RKO (cell line): ENCODE results near the gene RHBG.

Experiments
- DNase-seq: peaks from one replicate; pipeline ENCODE4 v3.0.0-alpha.2; 2016; ENCODE audit warnings: low spot score

Gene RHBG

DNA sequence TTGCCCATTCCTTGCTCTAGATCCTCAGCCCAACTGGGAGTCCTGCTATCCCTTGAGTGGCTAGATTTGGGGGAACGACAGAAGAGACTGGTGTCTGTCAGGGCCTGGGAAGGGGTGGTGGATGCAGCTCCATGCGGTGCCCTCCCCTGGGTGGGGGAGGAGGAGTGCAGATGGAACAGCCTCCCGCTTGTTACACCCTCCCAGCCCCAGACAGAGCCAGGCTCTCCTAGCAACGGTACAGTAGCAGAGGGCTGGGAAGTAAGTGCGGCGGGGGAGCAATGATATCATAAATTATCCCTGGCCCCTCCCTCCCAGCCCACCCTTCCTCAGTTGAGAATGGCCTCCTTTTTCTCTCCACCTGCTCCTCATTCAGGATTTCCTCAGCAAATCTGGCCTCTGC lies 37.2 kb downstream of the RHBG start:
- DNase-seq, result no peak

DNA sequence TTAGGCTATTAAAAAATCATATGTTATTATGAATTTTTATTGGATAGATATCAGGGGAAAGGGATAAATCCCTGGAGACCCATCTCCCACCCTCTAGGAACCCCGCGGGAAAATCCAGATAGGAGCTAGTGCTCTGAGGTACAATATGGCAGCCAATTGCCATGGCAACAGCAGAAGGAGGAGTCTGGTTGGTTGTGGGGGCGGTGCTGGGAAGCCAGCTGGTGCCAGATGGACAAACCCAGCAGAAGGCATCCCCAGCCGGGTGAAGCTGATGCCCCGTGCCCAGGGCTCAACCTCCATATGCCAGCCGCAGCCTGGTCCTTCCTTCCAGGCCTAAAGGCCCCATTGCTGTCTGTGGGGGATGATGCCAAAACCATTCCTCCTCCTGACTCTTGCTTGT lies 38.3 kb downstream of the RHBG start:
- DNase-seq, result no peak

DNA sequence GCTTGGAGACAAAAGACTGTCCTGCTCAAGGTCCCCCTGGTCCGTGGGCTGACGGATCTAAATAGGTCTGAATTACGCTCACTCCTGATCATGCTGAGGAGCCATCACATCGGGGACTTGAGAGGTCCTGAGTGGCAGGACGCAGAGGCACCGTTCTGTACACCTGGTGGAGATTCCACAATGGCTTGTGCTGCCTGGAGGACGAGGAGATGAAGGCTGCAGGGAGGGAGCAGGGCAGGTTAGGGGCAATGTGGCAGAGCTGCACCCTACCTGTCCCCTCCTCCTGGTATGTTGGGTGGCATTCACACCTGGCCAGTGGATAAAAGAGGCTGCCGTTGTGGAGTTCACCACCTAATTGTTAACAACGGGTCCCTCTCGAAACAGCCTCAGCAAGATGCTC lies 38.7 kb downstream of the RHBG start:
- DNase-seq, result no peak

DNA sequence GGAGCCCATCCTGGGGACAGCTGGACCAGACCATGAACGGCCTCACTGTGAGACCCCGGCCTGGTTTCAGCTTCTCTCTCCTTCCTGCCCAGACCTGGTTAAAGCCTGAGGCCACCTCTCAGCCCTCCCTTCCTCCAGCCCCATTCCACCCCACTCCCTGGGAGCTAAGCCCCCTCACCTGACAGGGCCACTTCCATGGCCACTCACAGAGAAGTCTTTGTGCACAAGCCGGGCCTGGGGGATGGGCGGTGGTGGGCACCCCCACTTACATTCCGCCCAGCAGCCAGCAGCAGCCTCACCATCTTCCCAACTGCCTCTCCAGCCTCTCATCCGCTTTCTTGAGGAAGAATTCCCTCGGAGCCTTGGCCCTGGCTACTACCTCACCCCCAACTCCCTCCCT lies 40.4 kb downstream of the RHBG start:
- no peak for DNase-seq

DNA sequence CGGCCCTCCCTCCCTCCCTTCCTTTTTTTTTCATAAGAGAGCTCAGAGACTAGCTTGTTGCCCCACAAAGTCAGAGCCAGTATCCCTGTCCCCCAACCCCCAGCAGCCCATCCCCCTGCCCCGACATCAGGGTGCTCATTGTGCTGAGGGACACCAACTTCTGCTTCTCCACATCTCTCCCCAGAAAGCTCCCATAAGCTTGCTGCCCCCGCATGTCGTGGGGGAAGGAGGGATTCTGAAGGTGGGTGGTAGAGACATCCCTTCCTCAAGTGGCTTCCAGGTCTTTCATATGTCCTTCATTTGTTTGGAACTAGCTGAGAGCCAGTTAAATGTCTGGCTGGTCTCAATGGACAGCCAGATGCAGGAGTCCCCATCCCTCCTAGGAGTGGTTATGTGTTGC lies 41.2 kb downstream of the RHBG start:
- DNase-seq, result no peak

DNA sequence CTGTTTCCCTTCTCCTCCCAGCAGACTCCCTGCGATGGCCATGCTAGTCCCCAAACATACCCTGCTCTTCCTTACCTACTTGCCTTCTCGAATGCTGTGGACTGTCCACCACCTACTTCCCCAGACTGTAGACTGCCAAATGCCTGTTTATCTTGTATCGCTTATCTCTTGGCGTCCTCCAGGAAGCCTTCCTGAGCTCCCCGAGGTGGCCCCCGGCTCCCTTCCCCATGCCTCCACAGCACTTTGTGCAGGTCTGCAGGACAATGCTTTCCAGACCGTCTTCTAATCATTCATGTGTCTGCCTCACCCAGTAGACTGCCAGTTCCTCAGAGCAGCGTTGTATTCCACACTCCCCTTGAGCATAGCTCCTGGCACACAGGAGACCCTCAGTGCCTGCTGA lies 41.7 kb downstream of the RHBG start:
- DNase-seq, result no peak

DNA sequence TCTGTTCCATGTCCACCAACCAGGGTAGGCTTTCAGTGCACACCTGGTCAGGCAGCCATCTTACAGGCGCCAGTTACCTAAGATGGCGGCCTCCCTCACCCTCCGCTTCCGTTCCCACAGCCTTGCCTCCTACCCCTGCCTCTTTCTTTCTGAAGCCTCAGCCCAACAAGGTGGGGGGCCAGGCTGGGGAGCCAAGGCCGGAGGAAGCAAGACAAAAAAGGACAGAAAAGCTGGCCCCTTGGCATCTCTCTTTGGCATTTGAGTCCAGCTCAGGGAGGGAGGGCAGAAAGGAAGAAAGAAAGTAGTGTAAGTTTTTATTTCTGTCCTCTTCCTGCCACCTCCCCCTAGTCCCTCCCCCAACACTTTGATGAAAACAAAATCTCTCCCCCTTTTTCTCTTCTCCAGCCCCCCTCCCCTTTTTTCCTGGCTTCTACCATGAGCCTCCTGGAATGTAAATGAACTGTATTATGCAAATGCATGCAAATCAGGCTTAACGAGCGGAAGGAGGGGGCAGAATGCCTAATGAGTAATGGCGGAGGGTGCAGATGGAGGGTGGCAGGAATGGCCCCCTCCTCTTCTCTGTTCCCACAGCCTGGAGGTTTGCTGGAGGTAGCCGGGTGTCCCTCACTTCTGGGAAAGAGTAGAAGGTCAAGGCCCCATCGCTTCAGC lies 43.8 kb downstream of the RHBG start:
- no peak for DNase-seq

DNA sequence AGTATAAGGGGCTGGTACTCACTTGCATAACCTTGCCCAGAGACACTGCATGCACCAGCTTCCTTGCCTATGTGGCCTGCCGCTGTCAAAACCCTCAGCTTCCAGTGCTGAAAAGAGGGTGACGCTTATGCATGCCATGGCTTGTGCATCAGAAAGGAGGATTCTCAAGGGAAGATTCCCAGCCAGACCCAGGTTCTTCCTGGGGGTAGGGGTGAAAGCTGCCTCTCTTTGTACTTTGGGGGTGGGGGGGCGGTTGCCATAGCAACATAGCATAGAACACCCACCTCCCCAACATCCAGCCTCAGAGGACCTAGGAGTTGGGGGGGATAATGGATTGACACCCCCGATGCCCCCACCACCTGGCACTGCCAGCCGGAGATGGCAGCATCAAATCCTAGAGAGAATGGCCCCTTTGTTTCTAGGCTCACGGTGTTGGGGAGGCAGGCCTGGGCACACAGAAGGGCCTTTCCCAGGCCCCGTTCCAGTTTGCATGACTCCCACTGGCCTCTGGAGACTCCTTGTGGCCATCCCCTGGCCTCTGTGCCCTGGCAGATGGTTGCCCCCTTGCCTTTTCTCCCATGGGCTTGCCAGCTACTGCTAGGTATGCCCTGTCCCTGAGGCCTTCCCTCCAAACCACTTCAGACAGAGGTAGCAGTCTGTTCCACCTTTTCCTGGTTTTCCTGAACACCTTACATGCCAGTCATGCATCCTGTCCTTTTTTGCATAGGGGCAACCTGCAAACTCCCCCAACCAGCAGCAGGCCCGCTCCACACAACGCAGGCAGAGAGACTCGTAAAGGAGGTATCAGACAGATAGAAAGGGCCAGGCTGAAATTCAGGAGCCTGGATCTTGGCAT lies 44.6 kb downstream of the RHBG start:
- no peak for DNase-seq

DNA sequence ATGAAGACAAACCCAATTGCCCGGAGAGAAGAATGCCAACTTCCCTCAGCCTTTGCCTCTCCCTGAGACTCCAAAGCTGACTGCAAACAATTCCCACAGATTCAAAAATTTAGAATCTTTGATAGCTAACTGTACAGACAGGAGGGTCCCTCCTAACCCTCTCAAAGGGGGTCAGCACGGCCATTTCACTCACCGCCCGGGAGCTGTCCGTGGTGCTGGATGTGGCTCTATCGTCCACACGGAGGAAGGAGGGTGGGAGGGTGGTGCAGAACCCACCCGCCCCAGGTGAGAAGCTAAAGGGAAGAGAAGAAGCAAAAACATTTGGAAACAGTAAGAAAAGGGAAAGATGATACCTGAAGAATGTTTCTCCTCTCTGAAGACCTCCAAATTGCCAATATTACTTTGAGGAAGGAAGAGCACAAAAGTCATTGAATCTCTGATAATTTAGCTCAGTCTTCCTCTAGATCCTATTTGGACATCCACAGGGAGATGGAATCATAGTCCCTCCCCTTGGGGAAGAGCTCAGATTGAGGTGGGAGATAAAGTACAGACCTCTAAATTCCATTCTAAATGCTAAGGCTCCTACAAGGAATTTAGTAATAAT lies 45.6 kb downstream of the RHBG start:
- no peak for DNase-seq

DNA sequence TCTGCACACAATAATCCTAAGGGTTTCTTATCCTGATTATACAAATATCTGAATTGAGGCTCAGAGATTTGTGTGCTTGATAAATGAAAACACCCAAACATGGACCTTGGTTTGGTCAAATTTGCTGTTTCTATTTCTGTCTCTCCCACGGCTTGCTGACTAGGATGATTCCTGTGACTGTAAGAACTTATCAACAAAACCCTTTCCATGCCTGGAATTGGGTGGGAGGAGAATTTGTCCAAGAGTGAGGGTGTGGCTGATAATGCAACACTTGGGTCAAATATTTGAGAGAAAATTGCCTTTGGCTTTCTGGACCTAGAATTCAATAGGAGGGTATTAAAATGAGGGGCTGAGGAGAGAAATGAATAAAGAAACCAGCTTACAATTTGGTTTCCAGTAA lies 48.0 kb downstream of the RHBG start:
- DNase-seq, result no peak

DNA sequence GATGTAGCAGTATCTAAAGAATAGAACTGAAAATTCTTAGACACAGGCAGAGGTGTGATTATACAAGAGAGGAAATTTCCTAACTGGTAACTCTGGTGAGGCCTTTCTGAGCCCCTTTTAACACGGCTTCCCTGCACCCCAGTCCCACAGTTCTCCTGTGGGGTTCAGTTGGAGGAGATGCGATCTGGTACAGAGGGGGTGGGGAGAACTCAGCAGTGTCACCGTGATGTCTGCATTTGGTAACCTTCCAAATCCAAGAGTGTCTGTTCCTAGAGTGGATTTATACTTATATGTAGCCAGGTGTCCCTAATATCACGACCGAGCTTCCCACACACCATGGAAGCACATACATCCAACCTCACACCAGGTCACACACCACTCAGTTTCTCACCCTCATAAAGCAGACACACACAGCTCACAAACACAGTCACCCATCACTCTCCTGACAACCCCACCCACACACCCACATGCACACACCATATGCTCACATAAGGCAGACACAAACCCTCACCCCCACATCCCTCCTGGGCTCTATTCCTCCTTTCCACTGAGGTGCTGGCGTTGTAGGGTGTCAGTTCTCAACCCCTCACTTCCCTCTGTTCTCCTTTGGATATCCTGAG lies 48.5 kb downstream of the RHBG start:
- no peak for DNase-seq

DNA sequence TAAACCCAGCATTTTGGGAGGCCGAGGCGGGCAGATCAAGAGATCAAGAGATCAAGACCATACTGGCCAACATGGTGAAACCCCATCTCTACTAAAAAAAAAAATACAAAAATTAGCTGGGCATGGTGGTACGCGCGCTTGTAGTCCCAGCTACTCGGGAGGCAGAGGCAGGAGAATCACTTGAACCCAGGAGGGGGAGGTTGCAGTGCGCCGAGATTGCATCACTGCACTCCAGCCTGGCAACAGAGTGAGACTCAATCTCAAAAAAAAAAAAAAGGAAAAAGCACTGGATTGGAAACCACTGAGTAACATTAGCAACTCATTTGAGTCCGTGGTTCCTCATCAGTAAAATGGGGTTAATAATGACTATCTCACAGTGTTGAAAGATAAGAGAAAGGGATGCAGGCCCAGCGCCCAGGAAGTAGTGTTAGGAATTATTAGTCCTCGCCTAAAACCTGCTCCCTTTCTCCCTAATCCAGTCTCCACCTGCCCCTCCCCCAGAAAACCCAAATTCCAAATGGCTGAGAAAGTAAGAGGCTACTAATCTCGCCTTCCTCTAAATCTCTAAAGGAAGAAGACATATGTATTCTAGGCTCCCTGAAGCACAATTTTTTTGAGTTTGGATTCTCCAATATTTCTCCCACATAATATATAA lies 49.5 kb downstream of the RHBG start:
- DNase-seq, result no peak

DNA sequence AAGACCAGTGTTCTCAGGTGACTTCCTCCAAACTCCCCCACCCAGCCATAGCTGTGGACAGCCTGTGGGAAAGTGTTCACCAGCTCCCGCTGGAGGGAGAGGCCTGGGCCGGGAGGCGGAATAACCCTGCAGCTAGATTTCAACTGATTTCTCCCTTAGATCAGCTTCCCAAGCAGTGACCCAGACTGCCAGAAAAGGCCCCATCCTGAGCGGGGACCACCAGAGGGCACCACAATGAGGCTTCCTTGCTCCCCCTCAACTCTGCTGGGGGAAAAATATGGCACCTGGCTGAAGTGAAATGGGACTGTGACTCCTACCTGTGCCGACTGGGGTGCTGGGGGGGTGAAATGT lies 50.8 kb downstream of the RHBG start:
- DNase-seq, result no peak

DNA sequence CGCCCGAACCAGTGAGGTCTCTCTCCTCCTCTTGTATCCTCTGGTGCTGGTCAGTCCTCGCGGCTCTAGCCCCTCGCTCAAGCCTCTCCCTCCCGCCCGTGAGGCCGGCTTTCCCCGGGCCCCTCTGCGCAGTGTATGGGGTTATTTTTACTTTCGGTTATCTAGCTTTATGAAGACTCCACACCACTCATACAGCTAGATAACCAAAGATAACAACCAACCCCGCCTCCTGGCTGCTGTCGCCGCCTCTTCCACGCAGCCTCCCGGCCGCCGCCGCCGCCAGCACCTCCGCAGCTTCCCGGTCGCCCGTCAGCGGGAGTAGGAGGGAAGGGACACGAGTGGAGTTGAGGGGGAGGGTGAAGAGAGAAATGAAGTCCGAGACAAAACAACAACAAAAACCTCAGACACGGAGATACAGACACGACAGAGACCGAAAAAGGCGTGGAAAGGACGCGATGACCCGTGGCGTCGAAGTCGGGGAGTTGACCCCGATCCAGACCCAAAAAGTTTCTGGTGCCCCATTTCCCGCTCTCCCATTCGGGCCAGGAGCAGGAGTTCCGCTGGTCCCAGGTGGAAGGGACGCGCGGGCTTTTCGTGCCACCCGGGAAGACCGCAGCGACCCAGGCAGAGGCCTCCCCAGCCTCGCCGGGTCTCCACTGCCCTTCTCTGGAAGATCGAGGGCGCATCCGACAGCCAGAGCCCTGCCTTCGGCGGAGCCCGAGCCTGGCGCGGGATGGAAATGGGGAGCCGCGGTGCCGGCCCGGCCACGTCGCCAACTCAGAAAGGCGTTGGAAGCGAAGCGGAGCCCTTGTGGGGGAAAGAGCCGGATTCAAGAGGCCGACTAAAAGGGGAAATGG lies 51.4 kb downstream of the RHBG start:
- DNase-seq, result no peak

DNA sequence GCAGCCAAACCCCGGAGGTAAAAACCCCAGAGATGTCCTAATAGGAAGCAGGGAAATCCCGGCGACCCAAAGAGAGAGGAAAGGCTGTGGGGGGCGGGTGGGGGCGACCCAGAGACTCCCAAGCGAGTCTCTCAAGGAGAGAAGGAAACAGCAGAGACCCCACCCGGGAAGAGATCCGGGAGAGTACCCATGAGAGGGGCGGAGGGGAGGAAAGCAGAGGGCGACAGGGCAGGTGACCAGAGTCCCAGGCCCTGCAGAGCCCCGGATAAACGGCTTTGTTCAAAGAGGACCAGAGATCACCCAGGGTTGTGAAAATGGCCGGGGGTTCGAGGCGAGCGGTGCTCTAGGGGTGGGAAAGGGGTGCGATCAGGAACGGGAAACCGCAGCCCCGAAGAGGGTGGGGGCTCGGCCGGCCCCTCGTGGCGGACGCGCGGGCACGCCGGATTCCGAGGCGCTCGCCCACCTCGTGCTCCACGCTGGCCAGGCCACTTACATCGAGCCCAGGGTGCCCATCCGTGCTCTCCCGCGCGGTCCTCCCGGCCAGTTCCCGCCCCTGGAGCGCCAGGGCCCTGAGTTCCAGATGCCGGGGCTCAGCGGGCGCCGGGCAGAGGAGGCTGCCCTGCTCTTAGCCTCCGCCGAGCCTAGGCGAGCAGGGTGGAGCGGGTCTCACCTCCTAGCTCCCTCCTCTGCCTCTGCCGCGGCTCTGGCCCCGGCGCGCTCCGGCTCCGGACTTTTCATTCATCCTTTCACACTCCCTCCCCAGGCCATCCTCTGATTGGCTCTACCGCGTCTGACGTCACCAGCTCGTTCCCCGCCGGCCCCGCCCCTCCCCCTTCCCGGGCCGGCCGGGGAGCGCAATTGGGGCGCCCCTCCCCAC lies 52.3 kb downstream of the RHBG start:
- no peak for DNase-seq

DNA sequence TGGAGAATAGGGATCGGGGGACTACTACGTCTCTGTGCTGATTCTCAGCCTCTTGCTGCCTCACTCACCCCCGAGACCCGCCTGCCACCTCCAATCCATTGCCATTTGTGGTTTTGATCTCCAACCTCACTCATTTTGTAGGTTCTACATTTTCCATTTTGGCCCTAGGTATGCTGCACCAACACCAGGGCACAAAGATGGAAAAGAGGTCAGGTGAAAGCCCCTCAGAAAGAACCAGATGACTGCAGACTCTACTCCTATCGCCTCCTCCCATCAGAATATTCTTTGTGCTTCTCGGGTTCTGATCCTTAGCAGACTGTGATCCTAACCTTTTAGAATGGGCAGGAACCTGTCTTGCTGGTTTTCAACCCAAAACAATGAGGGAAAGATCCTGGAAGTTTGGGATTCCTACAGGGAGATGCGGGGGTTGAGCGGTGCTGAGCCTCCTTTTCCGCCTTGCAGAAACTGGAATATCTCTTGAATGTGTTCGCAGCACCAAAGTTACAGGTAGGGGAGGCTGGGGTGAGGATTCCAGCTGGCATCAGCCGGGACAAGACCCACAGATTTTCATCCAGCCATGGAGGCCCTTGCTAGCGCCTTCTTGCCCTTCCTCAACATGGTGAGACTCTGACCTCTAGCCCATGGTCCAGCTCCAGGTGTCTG lies 53.1 kb downstream of the RHBG start:
- DNase-seq, result no peak

DNA sequence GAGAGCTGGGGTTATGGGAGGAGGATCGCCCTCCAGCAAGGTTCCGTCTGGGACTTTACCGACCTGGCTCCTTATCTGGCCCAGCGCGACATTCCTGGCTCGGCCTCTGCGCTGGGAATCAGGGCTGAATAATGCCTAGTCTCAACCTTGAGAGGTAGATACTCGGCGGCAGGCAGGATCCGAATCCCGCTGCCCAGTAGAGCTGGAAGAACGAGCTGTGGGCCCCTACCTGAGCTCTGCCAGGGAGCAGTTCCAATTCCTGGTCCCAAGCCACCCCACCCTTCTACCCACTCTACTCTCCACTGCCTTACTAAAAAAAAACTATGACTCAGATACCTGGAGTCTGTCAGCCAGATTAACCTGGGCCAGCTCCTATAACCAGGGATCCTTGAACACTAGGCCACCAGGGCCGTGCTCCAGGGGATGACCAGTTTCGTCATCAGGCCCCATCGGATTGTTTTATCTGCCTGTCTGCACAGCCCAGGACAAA lies 53.6 kb downstream of the RHBG start:
- no peak for DNase-seq

DNA sequence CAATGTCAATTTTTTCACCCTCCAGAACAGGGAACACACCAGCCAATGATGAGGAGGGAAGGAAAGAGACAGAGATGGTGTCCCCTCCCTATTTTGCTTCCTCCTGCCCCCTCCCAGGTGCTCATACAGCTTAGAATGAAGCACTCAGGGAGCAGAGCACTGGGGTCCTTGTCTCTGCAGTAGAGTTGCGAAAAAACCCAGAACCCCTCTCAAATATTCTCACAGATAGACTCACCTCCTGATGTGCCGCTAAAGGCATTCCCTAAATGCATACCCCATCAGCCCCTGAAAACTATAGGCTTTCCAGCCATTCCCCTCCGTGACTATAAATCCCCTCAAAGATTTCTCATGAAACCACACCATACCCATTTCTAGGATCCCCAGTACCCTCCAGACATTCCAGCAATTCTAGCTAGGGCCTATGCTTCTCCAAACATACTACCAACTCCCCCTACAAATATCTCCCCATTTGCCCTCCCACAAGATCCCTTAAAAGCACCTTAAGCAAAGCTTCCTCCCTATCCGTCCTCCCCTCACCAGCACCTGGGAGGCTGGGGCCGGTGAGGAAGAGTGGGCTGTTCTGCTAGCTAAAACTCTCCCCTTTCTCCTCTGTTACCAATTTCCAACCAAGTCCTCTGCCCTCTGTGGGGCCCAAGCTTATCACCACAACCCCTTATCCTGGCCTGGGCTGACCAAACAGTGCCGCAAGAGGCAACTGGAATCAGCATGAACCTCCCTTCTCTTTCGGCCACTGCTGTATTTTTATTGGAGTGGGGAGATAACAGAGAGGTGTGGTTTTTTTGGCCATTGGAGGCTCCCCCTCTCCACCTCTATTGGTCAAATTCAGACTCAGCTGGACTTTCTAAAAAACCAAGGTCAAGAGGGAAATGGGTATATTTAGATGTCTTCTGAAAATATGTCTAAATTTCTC lies 54.7 kb downstream of the RHBG start:
- no peak for DNase-seq
